Measurements from ENCODE around the gene CHD1. TPM values are rescaled to one million over a fixed set of nuclear protein-coding genes. Genes with fewer than 3 reads are reported as not detected.

The CHD1 gene
- total and polyA plus RNA-seq, 2 of the 13 experiments (the other 11 are each of a cell fraction or from before 2014, with no cell fraction given) = 22.8 to 55.9 TPM

DNA sequence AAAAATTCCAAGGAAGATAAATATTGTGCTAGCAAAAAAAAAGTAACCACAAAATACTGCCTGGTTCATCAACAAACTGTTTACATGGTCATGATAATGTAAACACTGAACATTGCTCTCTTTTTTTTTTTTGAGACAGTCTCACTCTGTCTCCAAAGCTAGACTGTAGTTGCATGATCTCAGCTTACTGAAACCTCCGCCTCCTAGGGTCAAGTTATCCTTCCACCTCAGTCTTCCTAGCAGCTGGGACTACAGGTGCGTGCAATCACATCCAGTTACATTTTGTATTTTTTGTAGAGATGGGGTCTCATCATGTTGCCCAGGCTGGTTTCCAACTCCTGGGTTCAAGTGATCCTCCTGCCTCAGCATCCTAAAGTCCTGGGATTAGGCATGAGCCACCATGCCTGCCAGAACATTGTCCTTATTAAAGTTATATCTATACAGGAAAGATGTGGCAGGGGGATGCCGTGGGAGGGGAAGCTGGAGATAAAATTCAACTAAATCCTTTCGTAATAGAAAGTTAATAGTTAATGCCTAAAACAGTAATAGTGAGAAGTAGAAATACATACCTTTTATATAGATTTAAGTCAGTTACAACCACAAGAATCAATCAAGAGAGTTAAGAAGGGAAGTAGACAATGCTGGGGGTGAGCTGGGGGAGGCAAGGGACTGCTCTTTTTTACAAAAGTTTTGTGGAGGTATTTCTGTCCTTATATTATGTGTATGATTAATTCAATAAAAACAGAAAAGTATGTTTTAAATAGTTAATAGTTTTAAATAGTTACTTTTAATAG, 103.0 kb downstream of the CHD1 start:
- H3K36me3 ChIP-seq (replicated peaks in 1 of 2; ENCODE audit: control insufficient read depth in 1 of 2, insufficient read depth in 2 of 2, low read length in 2 of 2) = no peaks in the 10 kb centered on the region
- WGBS (ENCODE audit: low lambda C conversion rate) = 12% methylated on average over 4 of the region's 4 CpGs
- in situ Hi-C loops (cut with HindIII; ENCODE audit: extremely low pct_ligation_motif_present, low pct_unique_long_range_greater_than_20kb) (loop anchor here (25.0 kb wide), 1 partner anchor 1288 kb away; no protein-coding TSS in a partner anchor), intact Hi-C loops (cut with micrococcal nuclease; ENCODE audit: unreplicated experiment) (loop anchor here (2.0 to 5.0 kb wide), 2 partner anchors 57 to 1528 kb away; no protein-coding TSS in a partner anchor)
- no peak overlapping the region for H3K9ac ChIP-seq (ENCODE audit: insufficient read depth, low read depth, low read length)
- BruUV-seq (replicated peaks) = no TSS peak
- no peak overlapping the region for H3K27ac ChIP-seq (ENCODE audit: extremely low read length, insufficient read depth, low read length)
- no peaks in the 10 kb centered on the region; a peak in 1 of 5 replicates for H3K27me3 ChIP-seq (ENCODE audit: control insufficient read depth in 1 of 2, insufficient read depth in 2 of 2, low read length in 2 of 2)
- TF ChIP-seq MTF1 (CRISPR knock-in tag; IDR thresholded peaks at IDR 0.05) (no peak), MIER3 (CRISPR knock-in tag; IDR thresholded peaks at IDR 0.05; ENCODE audit: borderline replicate concordance) (no peak), HNRNPK (IDR thresholded peaks at IDR 0.05; ENCODE audit: low read depth, low read length, poor library complexity, severe bottlenecking) (no peak), DBP (CRISPR knock-in tag; IDR thresholded peaks at IDR 0.05; ENCODE audit: not compliant biosample characterization) (no peak), ZNF597 (CRISPR knock-in tag; IDR thresholded peaks at IDR 0.05) (no peak), HDAC2 (CRISPR knock-in tag; IDR thresholded peaks at IDR 0.05) (no peak), CREM (IDR thresholded peaks at IDR 0.05) (no peak), CREM (CRISPR knock-in tag; IDR thresholded peaks at IDR 0.05) (no peak), TEF (CRISPR knock-in tag; IDR thresholded peaks at IDR 0.05) (no peak), GRHL1 (CRISPR knock-in tag; conservative IDR thresholded peaks at IDR 0.05) (no peak), ZNF598 (CRISPR knock-in tag; IDR thresholded peaks at IDR 0.05; ENCODE audit: borderline replicate concordance) (no peak), ZBTB37 (CRISPR knock-in tag; IDR thresholded peaks at IDR 0.05) (no peak), BHLHE40 (IDR thresholded peaks at IDR 0.05; ENCODE audit: low read length) (no peak), ZMAT5 (CRISPR knock-in tag; IDR thresholded peaks at IDR 0.05; ENCODE audit: borderline replicate concordance, low read depth) (no peak), CERS6 (CRISPR knock-in tag; IDR thresholded peaks at IDR 0.05) (no peak), HNRNPL (IDR thresholded peaks at IDR 0.05; ENCODE audit: low read depth, low read length) (no peak)
- ChIA-PET CTCF (ENCODE audit: low intra/inter-chr PET ratio, low total read pairs) (no interaction called here), POLR2A (no interaction called here)
- no peak for ATAC-seq
- no peaks in the 10 kb centered on the region for H3K79me2 ChIP-seq (ENCODE audit: insufficient read depth, low read length)
- no peaks in the 10 kb centered on the region for H3K4me1 ChIP-seq (ENCODE audit: insufficient read depth, low read length)
- H3K9me3 ChIP-seq (ENCODE audit: low read length) = no peaks in the 10 kb centered on the region
- no peak overlapping the region for H3K4me3 ChIP-seq (replicated peaks in 1 of 3; ENCODE audit: insufficient read depth in 1 of 3, low read depth in 2 of 3, low read length in 3 of 3)
- no peak overlapping the region for H2AFZ ChIP-seq (ENCODE audit: low read length)
- no peak overlapping the region for H3K4me2 ChIP-seq (ENCODE audit: low read depth, low read length)
- FAIRE-seq = no peak
- DNase-seq (ENCODE audit: low spot score) = no peak
- no peaks in the 10 kb centered on the region for H4K20me1 ChIP-seq (ENCODE audit: insufficient read depth, low read length)

Measured in HepG2 (cell line).